ENCODE data around the gene REPS1.

- TF ChIP-seq POLR2A (IDR thresholded peaks at IDR 0.05; ENCODE audit: low read depth, low read length): peak; percentile 85
- no peak; the same call in 1 of the 2 replicates for TF ChIP-seq POLR2AphosphoS5 (IDR thresholded peaks at IDR 0.05; ENCODE audit: low read depth, low read length)
These were observed at the start of gene REPS1 for GRCh38 chr6:138987643-138988468.
